Spleen (tissue), 11 donors: ENCODE measurements around the gene CHFR. TPM values are rescaled to one million over a fixed set of nuclear protein-coding genes. Genes with fewer than 3 reads are reported as not detected.
A peak's percentile ranks its signal among the peaks of the same experiment; 100 is the strongest.

Source experiments
- DNase-seq: peaks from one replicate; pipeline ENCODE4 v3.0.0-alpha.2; 2020
- H3K27ac ChIP-seq, 8 donors: fragments of 200-600 bp; sonication (generic) in 7 of 8; 1 replicate in 4 of 8; 2 replicates in 4 of 8; pipeline versions ENCODE4 v1.5.0 to v1.8.0; 2016 to 2021; ENCODE audit warnings: inconsistent platforms in 4 of 8, mild to moderate bottlenecking in 4 of 8, moderate library complexity in 1 of 8
- H3K27me3 ChIP-seq, 7 donors: fragments of 200-600 bp; sonication (generic) in 6 of 7; replicated peaks in 1 of 7; 1 replicate in 4 of 7; 2 replicates in 3 of 7; pipeline versions ENCODE4 v1.5.0 to v1.8.0; 2016 to 2021; ENCODE audit warnings: inconsistent platforms in 3 of 7, mild to moderate bottlenecking in 1 of 7
- H3K36me3 ChIP-seq, 6 donors: fragments of 200-600 bp; sonication (generic) in 5 of 6; 1 replicate in 4 of 6; 2 replicates in 2 of 6; pipeline versions ENCODE4 v1.5.0 to v1.8.0; 2016 to 2021; ENCODE audit warnings: inconsistent platforms in 2 of 6
- H3K4me1 ChIP-seq, 6 donors: fragments of 200-600 bp; sonication (generic) in 5 of 6; 1 replicate in 3 of 6; 2 replicates in 3 of 6; pipeline versions ENCODE4 v1.5.0 to v1.8.0; 2016 to 2021; ENCODE audit warnings: inconsistent platforms in 3 of 6
- H3K4me3 ChIP-seq, 8 donors: fragments of 200-600 bp; sonication (generic) in 7 of 8; 1 replicate in 4 of 8; 2 replicates in 4 of 8; pipeline versions ENCODE4 v1.5.0 to v1.8.0; 2016 to 2021; ENCODE audit warnings: inconsistent platforms in 4 of 8, mild to moderate bottlenecking in 4 of 8, moderate library complexity in 2 of 8
- H3K9me3 ChIP-seq, 8 donors: fragments of 200-600 bp; sonication (generic) in 7 of 8; 1 replicate in 4 of 8; 2 replicates in 4 of 8; pipeline versions ENCODE4 v1.5.0 to v1.8.0; 2016 to 2021; ENCODE audit warnings: inconsistent platforms in 4 of 8
- POLR2A ChIP-seq, 3 donors: fragments of 450-650 bp; IDR thresholded peaks; one replicate each; pipeline ENCODE4 v1.5.1; 2017; ENCODE audit warnings: antibody characterized with exemption in 3 of 3, mild to moderate bottlenecking in 1 of 3
- POLR2AphosphoS5 ChIP-seq, 3 donors: sonication (generic); formaldehyde crosslinking; IDR thresholded peaks; one replicate each; pipeline ENCODE4 v1.5.1; 2017; ENCODE audit warnings: antibody characterized with exemption in 3 of 3
- WGBS, 5 donors: extraction: QIAGEN DNeasy Blood & Tissue Kit in 3 of 5; methylation state at CpG; one replicate each; pipeline versions ENCODE4 v1.1.5 to v1.1.7; 2013 to 2018; 5-methylcytosine and 5-hydroxymethylcytosine counted together
- intact Hi-C: fragments of 100-400 bp; cut with DNase I; formaldehyde crosslinking; loops from one replicate; pipeline ENCODE4 v1.15.0; 2023; ENCODE audit warnings: low total_unique reads
- polyA plus RNA-seq, 3 donors: library from polyadenylated mRNA; stranded (reverse); fragments of 200-250 nt; gene quantifications; one replicate each; pipeline ENCODE4 v1.2.1, GENCODE V29; 2013
- total RNA-seq, 7 donors: library from RNA; depleted of rRNA in 3 of 7; stranded (reverse); fragments of >200 nt in 3 of 7; fragmentation: NEBNext Ultra II Directional in 4 of 7; extraction: Animal tissue kit (Norgen Biotek cat#: 25700) in 4 of 7; gene quantifications; one replicate each; pipeline versions ENCODE4 v1.1.0 to v1.2.1, GENCODE V29; 2016 to 2021
- TF ChIP-seq, protein P1 (sequence below), 11 experiments: fragments of 200-600 bp in 7 of 11; fragments of 450-650 bp in 4 of 11; sonication (generic) in 4 of 11; IDR thresholded peaks in 8 of 11; conservative IDR thresholded peaks in 3 of 11; 1 replicate in 7 of 11; 2 replicates in 4 of 11; pipeline versions ENCODE4 v1.4.0 to v1.8.0; 2016 to 2021; ENCODE audit warnings: antibody characterized with exemption in 11 of 11, inconsistent platforms in 4 of 11, mild to moderate bottlenecking in 1 of 11
- donor health status: healthy with polysubstance abuse.
- donor health status: DM: no; HTN: no; CAD: no; lungs with moderate emphysema.
- donor health status: DM: no; HTN: no; CAD: no.
- donor health status: Bipolar disorder and iron deficiency.
- donor health status: healthy.
- donor health status: DM: no; HTN: no; CAD: no.
- donor health status: DM: yes; HTN: yes; CAD: no.

The CHFR gene
- total and polyA plus RNA-seq, 10 donors: 26.7 to 87.2 (median 64.6) TPM

DNA sequence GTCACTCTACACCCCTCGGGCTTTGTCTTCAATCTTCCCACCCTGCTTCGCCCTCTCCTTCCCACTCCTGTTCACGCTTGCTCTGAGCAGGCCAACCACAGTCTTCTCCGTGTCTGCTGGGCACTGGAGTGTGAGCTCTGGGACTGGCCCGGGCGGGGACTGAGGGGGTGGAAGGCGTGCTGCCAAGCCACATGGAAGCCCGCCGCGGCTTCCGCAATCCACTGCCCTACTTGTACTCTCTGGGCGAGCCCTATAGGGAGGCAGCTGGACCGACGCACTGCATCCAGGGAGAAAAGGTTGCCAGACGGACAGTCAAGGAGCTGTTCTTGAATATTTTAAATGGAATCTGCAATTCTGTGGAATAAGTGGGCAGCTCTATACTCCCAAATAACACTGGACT is 83.5 kb downstream of the CHFR start:
- Histone ChIP-seq H3K4me1 (peaks cover 0 to 6% (median 0%) of the 10 kb centered on the region in 6 donors), H3K27ac (no peak overlapping the region), H3K4me3 (no peak overlapping the region), H3K27me3 (no peaks in the 10 kb centered on the region), H3K9me3 (no peaks in the 10 kb centered on the region), H3K36me3 (peaks cover 0 to 99% (median 91%) of the 10 kb centered on the region in 6 donors)
- WGBS, 5 donors: 90 to 97% (median 95%) methylated on average over 15 of the region's 15 CpGs
- DNase-seq: no peak
- intact Hi-C loops: no loop called here
- TF ChIP-seq POLR2A (IDR thresholded peaks at IDR 0.05): no peak
- TF ChIP-seq, protein P1, sequence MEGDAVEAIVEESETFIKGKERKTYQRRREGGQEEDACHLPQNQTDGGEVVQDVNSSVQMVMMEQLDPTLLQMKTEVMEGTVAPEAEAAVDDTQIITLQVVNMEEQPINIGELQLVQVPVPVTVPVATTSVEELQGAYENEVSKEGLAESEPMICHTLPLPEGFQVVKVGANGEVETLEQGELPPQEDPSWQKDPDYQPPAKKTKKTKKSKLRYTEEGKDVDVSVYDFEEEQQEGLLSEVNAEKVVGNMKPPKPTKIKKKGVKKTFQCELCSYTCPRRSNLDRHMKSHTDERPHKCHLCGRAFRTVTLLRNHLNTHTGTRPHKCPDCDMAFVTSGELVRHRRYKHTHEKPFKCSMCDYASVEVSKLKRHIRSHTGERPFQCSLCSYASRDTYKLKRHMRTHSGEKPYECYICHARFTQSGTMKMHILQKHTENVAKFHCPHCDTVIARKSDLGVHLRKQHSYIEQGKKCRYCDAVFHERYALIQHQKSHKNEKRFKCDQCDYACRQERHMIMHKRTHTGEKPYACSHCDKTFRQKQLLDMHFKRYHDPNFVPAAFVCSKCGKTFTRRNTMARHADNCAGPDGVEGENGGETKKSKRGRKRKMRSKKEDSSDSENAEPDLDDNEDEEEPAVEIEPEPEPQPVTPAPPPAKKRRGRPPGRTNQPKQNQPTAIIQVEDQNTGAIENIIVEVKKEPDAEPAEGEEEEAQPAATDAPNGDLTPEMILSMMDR (IDR thresholded peaks at IDR 0.05 in 8 of 11, conservative IDR thresholded peaks at IDR 0.05 in 3 of 11): no peak
- no peak for TF ChIP-seq POLR2AphosphoS5 (IDR thresholded peaks at IDR 0.05)

DNA sequence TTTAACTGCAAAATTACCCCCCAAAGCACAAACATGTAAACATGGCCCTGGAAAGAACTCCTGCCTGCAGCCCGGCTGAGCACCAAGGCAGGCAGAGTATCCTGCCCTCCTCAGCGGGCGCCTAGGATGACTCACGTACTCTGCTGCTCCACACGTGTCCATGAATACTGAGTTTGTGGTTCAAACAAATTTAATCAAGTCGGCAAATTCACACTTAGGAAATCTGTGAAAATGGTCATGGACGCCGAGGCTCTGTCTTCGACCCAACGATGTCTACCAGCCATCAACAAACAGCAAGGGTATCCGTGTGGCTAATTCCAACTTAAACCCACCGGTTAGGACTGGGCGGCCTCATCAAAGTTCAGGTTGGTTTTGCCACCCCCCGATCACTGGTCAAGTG is 84.3 kb downstream of the CHFR start:
- TF ChIP-seq POLR2A (IDR thresholded peaks at IDR 0.05) (no peak), POLR2AphosphoS5 (IDR thresholded peaks at IDR 0.05) (no peak)
- TF ChIP-seq, protein P1 (IDR thresholded peaks at IDR 0.05 in 8 of 11, conservative IDR thresholded peaks at IDR 0.05 in 3 of 11): no peak
- intact Hi-C loops: no loop called here
- Histone ChIP-seq H3K36me3 (peaks cover 0 to 99% (median 94%) of the 10 kb centered on the region in 6 donors), H3K27me3 (no peaks in the 10 kb centered on the region), H3K27ac (no peak overlapping the region), H3K4me3 (no peak overlapping the region), H3K9me3 (no peaks in the 10 kb centered on the region), H3K4me1 (peaks cover 0 to 6% (median 0%) of the 10 kb centered on the region in 6 donors)
- no peak for DNase-seq
- WGBS, 5 donors: 90 to 98% (median 95%) methylated on average over 14 of the region's 14 CpGs

- no peaks in the 10 kb centered on the region for H3K27me3 ChIP-seq
- TF ChIP-seq POLR2A (IDR thresholded peaks at IDR 0.05) (no peak), POLR2AphosphoS5 (IDR thresholded peaks at IDR 0.05) (no peak)
- TF ChIP-seq, protein P1 (IDR thresholded peaks at IDR 0.05 in 8 of 11, conservative IDR thresholded peaks at IDR 0.05 in 3 of 11): no peak
- WGBS, 5 donors: 90 to 95% (median 93%) methylated on average over 17 to 28 of the region's 28 CpGs
- no peak overlapping the region for H3K27ac ChIP-seq
- H3K4me1 ChIP-seq: no peaks in the 10 kb centered on the region
- H3K9me3 ChIP-seq: no peaks in the 10 kb centered on the region
- peaks cover under 1 to 99% (median 94%) of the 10 kb centered on the region in 6 donors for H3K36me3 ChIP-seq
- intact Hi-C loops: no loop called here
- DNase-seq: no peak
- H3K4me3 ChIP-seq: no peak overlapping the region
These were observed 85.7 kb downstream of the CHFR start for GRCh38 chr12:132801741-132802140.

- H3K9me3 ChIP-seq: no peaks in the 10 kb centered on the region
- no peak overlapping the region for H3K27ac ChIP-seq
- no peak overlapping the region for H3K4me3 ChIP-seq
- H3K4me1 ChIP-seq: no peaks in the 10 kb centered on the region
- H3K36me3 ChIP-seq: peaks cover 4 to 100% (median 98%) of the 10 kb centered on the region in 6 donors
- no peak for TF ChIP-seq POLR2A (IDR thresholded peaks at IDR 0.05)
- TF ChIP-seq POLR2AphosphoS5 (IDR thresholded peaks at IDR 0.05): peak in 1 of 3 donors; percentile 29
- intact Hi-C loops: no loop called here
- no peaks in the 10 kb centered on the region for H3K27me3 ChIP-seq
- no peak for DNase-seq
- WGBS, 5 donors: 91 to 97% (median 97%) methylated on average over 10 to 15 of the region's 15 CpGs
These were observed 88.6 kb downstream of the CHFR start for GRCh38 chr12:132798836-132799235.
